Aorta (tissue), 5 donors: ENCODE measurements around the gene WDR45. TPM values are rescaled to one million over a fixed set of nuclear protein-coding genes. Genes with fewer than 3 reads are reported as not detected.

ENCODE experiments used
- ATAC-seq: fragments of 200-7000 bp; cut with Tn5 transposase; one replicate; pipeline ENCODE4 v1.9.1; 2022; ENCODE audit warnings: moderate library complexity; ENCODE audit not compliant: low FRiP score
- DNase-seq, 2 donors: peaks; one replicate each; pipeline ENCODE4 v3.0.0-alpha.2; 2020
- H3K27ac ChIP-seq, 2 donors: one replicate each; pipeline ENCODE4 v1.5.1; 2013; ENCODE audit warnings: low read length in 2 of 2, mild to moderate bottlenecking in 2 of 2, moderate library complexity in 2 of 2, control low read depth in 1 of 2, inconsistent platforms in 1 of 2, low read depth in 1 of 2
- H3K27me3 ChIP-seq, 2 donors: one replicate each; pipeline ENCODE4 v1.6.1; 2013; ENCODE audit warnings: control low read depth in 1 of 2, low read length in 1 of 2, mild to moderate bottlenecking in 1 of 2, moderate library complexity in 1 of 2; ENCODE audit not compliant: insufficient read depth in 2 of 2, control insufficient read depth in 1 of 2
- H3K36me3 ChIP-seq, 2 donors: one replicate each; pipeline ENCODE4 v1.6.1; 2013; ENCODE audit warnings: control low read depth in 1 of 2, low read length in 1 of 2, mild to moderate bottlenecking in 1 of 2; ENCODE audit not compliant: insufficient read depth in 2 of 2, control insufficient read depth in 1 of 2
- H3K4me1 ChIP-seq, 2 donors: one replicate each; pipeline ENCODE4 v1.6.1; 2013; ENCODE audit warnings: low read length in 2 of 2, control low read depth in 1 of 2, mild to moderate bottlenecking in 1 of 2, moderate library complexity in 1 of 2; ENCODE audit not compliant: insufficient read depth in 2 of 2, control insufficient read depth in 1 of 2
- H3K4me3 ChIP-seq, 2 donors: one replicate each; pipeline ENCODE4 v1.5.1; 2013; ENCODE audit warnings: low read length in 2 of 2, control low read depth in 1 of 2, mild to moderate bottlenecking in 1 of 2
- H3K9me3 ChIP-seq: one replicate; pipeline ENCODE4 v1.6.1; 2013; ENCODE audit warnings: mild to moderate bottlenecking, low read length; ENCODE audit not compliant: control insufficient read depth
- WGBS, 2 donors: extraction: QIAGEN DNeasy Blood & Tissue Kit; methylation state at CpG; one replicate each; pipeline ENCODE4 v1.1.7; 2013; 5-methylcytosine and 5-hydroxymethylcytosine counted together
- intact Hi-C, 2 donors: fragments of 100-400 bp; cut with DNase I; formaldehyde crosslinking; loops; one replicate each; pipeline versions ENCODE4 v1.14.2 to v1.15.0; 2022
- polyA plus RNA-seq, 2 donors: library from polyadenylated mRNA; stranded (reverse); fragments of 200-250 nt; gene quantifications; one replicate each; pipeline ENCODE4 v1.2.3, GENCODE V29; 2013
- total RNA-seq, 2 donors: library from RNA; stranded (reverse); fragmentation: NEBNext Ultra II Directional; extraction: Animal tissue kit (Norgen Biotek cat#: 25700); gene quantifications; one replicate each; pipeline ENCODE4 v1.2.1, GENCODE V29; 2021
- donor health status: healthy with polysubstance abuse.
- donor health status: Bipolar disorder and iron deficiency.
- donor health status: DM: no; HTN: no; CAD: no.
- donor health status: DM: no; HTN: no; CAD: no.
- donor health status: DM: yes; HTN: yes; CAD: no.

The WDR45 gene
- total and polyA plus RNA-seq, 4 donors: 66.1 to 236 (median 78.7) TPM

GRCh38 chrX:49096419-49096818 is 16.7 kb upstream of the WDR45 start:
- Histone ChIP-seq H3K4me1 (no peaks in the 10 kb centered on the region), H3K4me3 (no peak overlapping the region), H3K36me3 (no peaks in the 10 kb centered on the region), H3K27me3 (no peaks in the 10 kb centered on the region), H3K27ac (no peak overlapping the region), H3K9me3 (no peaks in the 10 kb centered on the region)
- intact Hi-C loops: no loop called here
- ATAC-seq: no peak
- no peak for DNase-seq
- WGBS, 2 donors: 89 to 97% methylated on average over 4 of the region's 4 CpGs

DNA sequence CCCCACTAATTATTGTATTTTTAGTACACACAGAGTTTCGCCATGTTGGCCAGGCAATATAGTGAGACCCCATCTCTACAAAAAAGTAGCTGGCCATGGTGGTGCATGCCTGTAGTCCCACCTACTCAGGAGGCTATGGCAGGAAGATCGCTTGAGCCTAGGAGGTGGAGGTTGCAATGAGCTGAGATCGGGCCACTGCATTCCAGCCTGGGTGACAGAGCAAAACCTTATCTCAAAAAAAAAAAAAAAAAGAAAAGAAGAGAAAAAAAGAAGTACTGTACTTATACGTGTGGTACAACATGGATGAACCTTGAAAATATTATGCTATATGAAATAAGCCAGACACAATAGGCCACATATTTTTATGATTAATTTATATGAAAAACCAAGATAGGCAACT is 9.9 kb upstream of the WDR45 start:
- WGBS, 2 donors: 67 to 72% methylated on average over 4 of the region's 4 CpGs
- no peak overlapping the region for H3K4me3 ChIP-seq

DNA sequence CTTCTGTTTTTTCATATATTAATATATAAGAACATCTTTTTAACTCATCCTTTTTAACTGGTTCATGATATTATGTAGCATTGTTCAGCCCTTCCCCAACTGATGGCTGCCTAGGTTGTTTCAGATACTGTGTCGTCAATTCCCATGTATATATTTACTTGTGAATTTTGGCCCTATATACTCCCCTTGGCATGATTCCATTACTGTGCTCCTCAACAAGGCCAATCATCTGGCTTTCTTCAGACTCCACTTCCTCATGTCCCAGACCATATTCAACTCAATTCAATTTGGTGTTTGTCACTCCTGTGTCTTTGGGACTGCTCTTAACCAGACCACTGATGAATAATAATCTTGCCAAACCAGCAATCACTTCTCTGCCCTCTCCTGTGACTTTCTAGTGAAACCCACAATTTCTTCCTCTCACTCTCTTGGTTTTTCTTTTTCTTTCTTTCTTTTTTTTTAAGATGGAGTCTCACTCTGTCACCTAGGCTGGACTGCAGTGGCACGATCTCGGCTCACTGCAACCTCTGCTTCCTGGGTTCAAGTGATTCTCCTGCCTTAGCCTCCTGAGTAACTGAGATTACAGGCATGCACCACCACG is 2.7 kb upstream of the WDR45 start:
- Histone ChIP-seq H3K36me3 (no peaks in the 10 kb centered on the region), H3K27ac (no peak overlapping the region), H3K4me3 (no peak overlapping the region), H3K9me3 (no peaks in the 10 kb centered on the region), H3K27me3 (no peaks in the 10 kb centered on the region), H3K4me1 (no peaks in the 10 kb centered on the region)
- intact Hi-C loops: no loop called here
- no peak for ATAC-seq
- WGBS, 2 donors: 76 to 81% methylated on average over 4 of the region's 4 CpGs
- DNase-seq: no peak

More for the DNA sequence above, 9.9 kb upstream of the WDR45 start:
- no peaks in the 10 kb centered on the region for H3K36me3 ChIP-seq
- no peaks in the 10 kb centered on the region for H3K9me3 ChIP-seq
- ATAC-seq (no peak), DNase-seq (no peak)
- no peak overlapping the region for H3K27ac ChIP-seq
- intact Hi-C loops: no loop called here
- no peaks in the 10 kb centered on the region for H3K27me3 ChIP-seq
- H3K4me1 ChIP-seq: no peaks in the 10 kb centered on the region

DNA sequence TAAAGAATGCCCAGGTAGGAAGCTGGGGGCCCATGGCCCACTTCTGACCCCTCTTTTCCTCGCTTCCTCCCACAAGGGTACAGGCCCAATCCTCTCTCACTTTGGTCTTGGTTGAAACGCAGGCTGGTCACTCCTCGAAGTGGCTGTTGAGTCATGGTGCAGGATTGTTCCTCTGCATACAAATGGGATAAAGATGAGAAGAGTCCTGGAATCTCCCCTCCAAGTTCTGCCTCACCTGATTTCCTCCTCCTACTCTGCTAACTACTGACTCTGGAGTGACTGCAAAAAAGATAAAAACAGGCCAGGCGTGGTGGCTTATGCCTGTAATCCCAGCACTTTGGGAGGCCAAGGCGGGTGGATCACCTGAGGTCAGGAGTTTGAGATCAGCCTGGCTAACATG is 1.7 kb downstream of the WDR45 start:
- H3K27ac ChIP-seq: no peak overlapping the region
- 75 to 82% methylated on average over 5 of the region's 5 CpGs for WGBS, 2 donors

GRCh38 chrX:49075347-49075746 is 4.3 kb downstream of the WDR45 start:
- no peaks in the 10 kb centered on the region for H3K4me1 ChIP-seq
- H3K27ac ChIP-seq: no peak overlapping the region
- WGBS, 2 donors: 87 to 89% methylated on average over 13 of the region's 13 CpGs
- H3K36me3 ChIP-seq: no peaks in the 10 kb centered on the region
- intact Hi-C loops: no loop called here
- no peaks in the 10 kb centered on the region for H3K9me3 ChIP-seq
- no peaks in the 10 kb centered on the region for H3K27me3 ChIP-seq
- no peak overlapping the region for H3K4me3 ChIP-seq
- no peak for DNase-seq
- ATAC-seq: no peak

More for the DNA sequence above, 1.7 kb downstream of the WDR45 start:
- intact Hi-C loops: no loop called here
- H3K9me3 ChIP-seq: no peaks in the 10 kb centered on the region
- H3K27me3 ChIP-seq: no peaks in the 10 kb centered on the region
- no peak overlapping the region for H3K4me3 ChIP-seq
- ATAC-seq (no peak), DNase-seq (no peak)
- H3K36me3 ChIP-seq: no peaks in the 10 kb centered on the region
- H3K4me1 ChIP-seq: no peaks in the 10 kb centered on the region

GRCh38 chrX:49073601-49074575 is 5.8 kb downstream of the WDR45 start, which contains the start of gene PRAF2:
PRAF2 (minus strand) TSS chrX:49074002; CDS start chrX:49073987, 15 bp downstream.
- intact Hi-C loops: no loop called here
- DNase-seq (peak; percentile 96 to 97), ATAC-seq (peak; percentile 92)
- Histone ChIP-seq H3K36me3 (no peaks in the 10 kb centered on the region), H3K27me3 (no peaks in the 10 kb centered on the region), H3K9me3 (no peaks in the 10 kb centered on the region), H3K4me1 (no peaks in the 10 kb centered on the region), H3K4me3 (peak within 1 kb of the TSS; percentile 4 to 82), H3K27ac (peak within 1 kb of the TSS in 1 of 2 donors; percentile 87)
- 2 to 34% methylated on average over 61 of the region's 61 CpGs for WGBS, 2 donors

- WGBS, 2 donors: 9 to 44% methylated on average over 8 to 10 of the region's 10 CpGs
- Histone ChIP-seq H3K27me3 (no peaks in the 10 kb centered on the region), H3K36me3 (no peaks in the 10 kb centered on the region), H3K4me1 (no peaks in the 10 kb centered on the region), H3K4me3 (no peak overlapping the region), H3K9me3 (no peaks in the 10 kb centered on the region), H3K27ac (no peak overlapping the region)
- no peak for ATAC-seq
- DNase-seq: no peak
- intact Hi-C loops: no loop called here
Measured at GRCh38 chrX:49072712-49073095, 7.0 kb downstream of the WDR45 start.

DNA sequence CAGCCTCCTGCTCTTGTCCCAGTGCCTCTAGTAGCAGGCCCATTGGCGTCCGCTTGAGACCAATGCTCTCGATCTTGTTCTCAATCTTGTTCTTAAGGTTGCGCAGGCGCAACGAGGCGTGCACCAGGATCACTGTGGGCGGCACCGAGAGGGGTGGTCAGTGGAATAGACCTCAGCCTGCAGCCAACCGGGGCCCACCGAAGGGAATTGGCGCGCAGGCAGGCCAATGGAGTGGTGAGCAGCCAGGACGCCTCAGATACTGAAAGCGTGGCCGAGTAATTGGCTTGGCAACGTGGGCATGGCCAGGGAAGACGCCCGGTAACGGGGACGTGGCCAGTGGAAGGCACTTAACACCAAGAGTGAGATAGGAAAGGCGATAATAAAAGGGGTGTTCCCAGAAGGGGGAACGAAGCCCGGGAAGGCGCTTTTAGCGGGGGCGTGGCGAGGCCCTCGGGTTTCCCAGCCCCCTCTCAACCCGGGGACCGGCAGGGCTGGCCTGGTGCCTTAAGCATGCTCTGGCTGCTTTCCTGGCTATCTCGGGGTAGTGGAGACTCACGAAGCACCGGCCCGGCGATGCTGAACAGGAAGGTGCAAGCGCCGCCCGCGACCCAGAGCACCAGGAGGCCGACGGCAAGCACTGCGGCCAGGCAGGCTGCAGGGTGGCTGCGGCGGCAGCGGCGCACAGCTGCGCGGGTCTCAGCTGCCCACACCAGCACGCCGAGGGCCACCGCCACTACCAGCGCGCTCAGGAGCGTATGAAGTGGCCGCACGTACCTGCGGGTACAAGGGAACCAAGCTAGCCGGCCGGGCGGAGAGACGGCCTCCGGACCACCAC is 7.6 kb downstream of the WDR45 start:
- no peaks in the 10 kb centered on the region for H3K27me3 ChIP-seq
- peak; percentile 58 for ATAC-seq
- H3K27ac ChIP-seq: no peak overlapping the region
- H3K9me3 ChIP-seq: no peaks in the 10 kb centered on the region
- intact Hi-C loops: no loop called here
- peak; percentile 88 to 92 for DNase-seq
- no peak overlapping the region for H3K4me3 ChIP-seq
- 6 to 37% methylated on average over 54 to 63 of the region's 63 CpGs for WGBS, 2 donors
- no peaks in the 10 kb centered on the region for H3K36me3 ChIP-seq
- H3K4me1 ChIP-seq: no peaks in the 10 kb centered on the region
